Subcutaneous adipose tissue (tissue), 4 donors: ENCODE results near the gene CFTR. TPM values are rescaled to one million over a fixed set of nuclear protein-coding genes. Genes with fewer than 3 reads are reported as not detected.

Source experiments
- total RNA-seq, 4 donors: library from RNA; depleted of rRNA; stranded (reverse); fragments of >200 nt; gene quantifications; one replicate each; pipeline ENCODE4 v1.1.0, GENCODE V29; 2016
- TF ChIP-seq, protein P1 (sequence below): fragments of 450-650 bp; IDR thresholded peaks from one replicate; pipeline ENCODE4 v1.5.1; 2016; ENCODE audit warnings: low read depth, mild to moderate bottlenecking, control low read depth, antibody characterized with exemption, moderate library complexity

The CFTR gene
- total RNA-seq, 4 donors from 2014 or later = 2.6 TPM; not detected in 3

- TF ChIP-seq, protein P1, sequence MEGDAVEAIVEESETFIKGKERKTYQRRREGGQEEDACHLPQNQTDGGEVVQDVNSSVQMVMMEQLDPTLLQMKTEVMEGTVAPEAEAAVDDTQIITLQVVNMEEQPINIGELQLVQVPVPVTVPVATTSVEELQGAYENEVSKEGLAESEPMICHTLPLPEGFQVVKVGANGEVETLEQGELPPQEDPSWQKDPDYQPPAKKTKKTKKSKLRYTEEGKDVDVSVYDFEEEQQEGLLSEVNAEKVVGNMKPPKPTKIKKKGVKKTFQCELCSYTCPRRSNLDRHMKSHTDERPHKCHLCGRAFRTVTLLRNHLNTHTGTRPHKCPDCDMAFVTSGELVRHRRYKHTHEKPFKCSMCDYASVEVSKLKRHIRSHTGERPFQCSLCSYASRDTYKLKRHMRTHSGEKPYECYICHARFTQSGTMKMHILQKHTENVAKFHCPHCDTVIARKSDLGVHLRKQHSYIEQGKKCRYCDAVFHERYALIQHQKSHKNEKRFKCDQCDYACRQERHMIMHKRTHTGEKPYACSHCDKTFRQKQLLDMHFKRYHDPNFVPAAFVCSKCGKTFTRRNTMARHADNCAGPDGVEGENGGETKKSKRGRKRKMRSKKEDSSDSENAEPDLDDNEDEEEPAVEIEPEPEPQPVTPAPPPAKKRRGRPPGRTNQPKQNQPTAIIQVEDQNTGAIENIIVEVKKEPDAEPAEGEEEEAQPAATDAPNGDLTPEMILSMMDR = no peak
Observed at GRCh38 chr7:117682681-117683385, 203.0 kb downstream of the CFTR start.

DNA sequence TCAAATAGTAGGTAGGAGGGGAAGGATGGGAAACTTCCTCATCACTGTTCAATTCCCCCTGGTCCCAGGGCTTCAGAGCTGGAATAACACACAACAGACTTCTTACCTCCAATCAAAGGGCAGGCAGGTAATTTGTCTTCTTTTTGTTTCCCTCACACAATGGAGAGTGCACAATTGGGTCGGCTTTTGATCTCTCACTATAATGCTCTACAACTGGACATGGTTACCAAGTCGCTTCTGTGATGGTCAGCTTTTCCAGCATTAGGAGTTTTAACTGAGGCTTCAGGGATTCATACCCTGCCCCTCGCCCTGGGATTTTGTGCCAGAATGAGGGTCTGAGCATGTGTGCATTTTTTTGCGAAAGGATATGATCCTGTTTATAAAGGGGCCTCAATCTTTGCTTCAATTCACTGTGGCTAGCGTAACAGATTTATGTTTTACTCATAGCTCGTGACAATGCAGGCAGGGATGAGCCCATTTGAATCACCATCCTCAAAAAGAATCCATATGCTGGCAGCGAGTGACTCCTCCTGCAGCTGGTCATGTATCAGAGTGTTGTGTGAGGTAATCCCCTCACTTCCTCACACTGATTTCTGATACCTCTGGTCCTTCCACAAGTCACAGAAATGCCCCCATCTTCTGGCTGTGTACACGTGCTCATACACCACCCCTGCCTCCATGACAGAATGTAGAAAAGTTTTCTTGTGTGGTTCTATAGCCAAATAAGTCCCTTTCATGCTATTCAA lies 203.8 kb downstream of the CFTR start:
- TF ChIP-seq, protein P1 = no peak

DNA sequence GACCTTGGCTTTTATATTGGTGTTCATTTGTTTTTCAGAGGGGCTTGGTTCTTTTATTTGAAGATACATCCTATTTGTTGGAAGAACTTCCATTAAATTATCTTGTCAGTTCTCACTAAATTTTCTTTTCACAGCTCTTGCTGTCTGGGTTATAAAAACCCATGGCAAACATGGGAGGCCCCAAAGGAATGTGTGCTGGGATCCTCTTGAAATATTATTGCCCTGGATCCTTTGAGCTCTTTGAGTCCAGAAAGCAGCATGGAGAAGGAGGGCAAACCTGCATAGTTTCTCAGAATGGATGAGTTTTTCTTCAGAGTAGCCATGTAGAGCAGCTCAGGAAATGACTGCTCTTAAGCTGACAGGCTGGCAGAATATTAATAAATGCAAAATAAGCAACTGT lies 206.0 kb downstream of the CFTR start:
- TF ChIP-seq, protein P1 = no peak

GRCh38 chr7:117686311-117686935 lies 206.6 kb downstream of the CFTR start:
- TF ChIP-seq, protein P1 = no peak

DNA sequence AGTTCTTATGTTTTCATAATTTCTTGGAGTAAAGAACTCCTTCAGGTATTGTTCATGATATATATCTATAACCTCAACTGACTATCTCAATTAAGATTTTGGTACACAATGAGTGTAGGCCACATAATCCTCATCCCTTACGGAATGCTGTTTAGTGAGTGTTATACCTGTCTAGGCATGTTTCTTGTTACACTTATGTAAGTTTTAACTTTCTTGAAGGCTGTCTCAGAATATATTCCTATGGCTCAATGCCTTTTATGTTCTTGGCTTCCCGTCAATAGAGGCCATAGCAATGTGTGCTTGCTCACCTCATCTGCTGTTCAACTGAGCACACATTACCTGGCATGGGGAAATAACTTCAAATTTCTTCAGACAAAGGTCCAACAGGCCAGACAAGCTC lies 208.3 kb downstream of the CFTR start:
- TF ChIP-seq, protein P1 = no peak

GRCh38 chr7:117689406-117689805 lies 209.6 kb downstream of the CFTR start:
- TF ChIP-seq, protein P1 = no peak

GRCh38 chr7:117690147-117690546 lies 210.3 kb downstream of the CFTR start:
- TF ChIP-seq, protein P1 = no peak
